ENCODE measurements around the gene UMODL1.
A peak's percentile ranks its signal among the peaks of the same experiment; 100 is the strongest.

Gene UMODL1

GRCh38 chr21:42182713-42183371, 111.7 kb downstream of the UMODL1 start:
- ChIA-PET POLR2A (no interaction called here), CTCF (interaction anchor here (0.6 to 2.2 kb wide), 3 partner anchors 37 to 529 kb away, joined by 4 to 10 read pairs (median 4); no protein-coding TSS in a partner anchor)
- Histone ChIP-seq H3K4me1 (ENCODE audit: control insufficient read depth, insufficient read depth, low read length) (no peaks in the 10 kb centered on the region), H3K27ac (ENCODE audit: extremely low read depth, low read depth, low read length) (no peak overlapping the region), H3K4me3 (ENCODE audit: low read depth, low read length) (no peak overlapping the region), H3K36me3 (ENCODE audit: control insufficient read depth in 2 of 2, insufficient read depth in 1 of 2, low read length in 2 of 2) (no peaks in the 10 kb centered on the region; a peak in 1 of 3 replicates), H3K9me3 (ENCODE audit: control insufficient read depth, insufficient read depth, low read depth, low read length) (no peaks in the 10 kb centered on the region)
- TF ChIP-seq ZNF2 (tag by site-specific recombination; IDR thresholded peaks at IDR 0.05) (no peak), ZSCAN30 (tag by site-specific recombination; IDR thresholded peaks at IDR 0.05) (no peak), ZEB2 (tag by site-specific recombination; IDR thresholded peaks at IDR 0.05) (no peak), ZNF521 (tag by site-specific recombination; IDR thresholded peaks at IDR 0.05) (no peak), ZNF707 (tag by site-specific recombination; IDR thresholded peaks at IDR 0.05) (no peak), GLIS2 (tag by site-specific recombination; IDR thresholded peaks at IDR 0.05) (no peak), SETDB1 (IDR thresholded peaks at IDR 0.05; ENCODE audit: insufficient read length, low read length) (no peak)

GRCh38 chr21:42183374-42184266, 112.5 kb downstream of the UMODL1 start:
- H3K36me3 ChIP-seq (ENCODE audit: control insufficient read depth in 2 of 2, insufficient read depth in 1 of 2, low read length in 2 of 2), result no peaks in the 10 kb centered on the region; a peak in 1 of 3 replicates
- H3K27ac ChIP-seq (ENCODE audit: extremely low read depth, low read depth, low read length), result no peak overlapping the region
- H3K4me3 ChIP-seq (ENCODE audit: low read depth, low read length), result no peak overlapping the region
- ChIA-PET CTCF (no interaction called here), POLR2A (no interaction called here)
- H3K4me1 ChIP-seq (ENCODE audit: control insufficient read depth, insufficient read depth, low read length), result no peaks in the 10 kb centered on the region
- H3K9me3 ChIP-seq (ENCODE audit: control insufficient read depth, insufficient read depth, low read depth, low read length), result no peaks in the 10 kb centered on the region
- TF ChIP-seq ZFHX2 (tag by site-specific recombination; conservative IDR thresholded peaks at IDR 0.05) (no peak), GFI1B (tag by site-specific recombination; IDR thresholded peaks at IDR 0.05) (no peak), ZNF488 (tag by site-specific recombination; IDR thresholded peaks at IDR 0.05) (peak; percentile 53; the same call in 1 of the 2 replicates), KLF8 (tag by site-specific recombination; IDR thresholded peaks at IDR 0.05) (no peak), ZNF266 (tag by site-specific recombination; IDR thresholded peaks at IDR 0.05; ENCODE audit: low read depth) (0 out of 2 replicates have a peak, but pooled peaks have one; percentile 14), ZFP41 (tag by site-specific recombination; IDR thresholded peaks at IDR 0.05; ENCODE audit: borderline replicate concordance) (0 out of 2 replicates have a peak, but pooled peaks have one; percentile 11), ZNF174 (tag by site-specific recombination; IDR thresholded peaks at IDR 0.05) (no peak), ZNF292 (tag by site-specific recombination; IDR thresholded peaks at IDR 0.05; ENCODE audit: borderline replicate concordance, low read depth) (peak; percentile 12; the same call in 1 of the 2 replicates), ZNF585B (tag by site-specific recombination; IDR thresholded peaks at IDR 0.05) (no peak; the same call in 1 of the 2 replicates), ZBTB49 (tag by site-specific recombination; IDR thresholded peaks at IDR 0.05; ENCODE audit: low read depth) (no peak), SCRT2 (tag by site-specific recombination; IDR thresholded peaks at IDR 0.05) (no peak), ZNF792 (tag by site-specific recombination; IDR thresholded peaks at IDR 0.05) (no peak), ZNF785 (tag by site-specific recombination; IDR thresholded peaks at IDR 0.05) (peak; percentile 55), KLF1 (tag by site-specific recombination; IDR thresholded peaks at IDR 0.05) (no peak), ZBTB6 (tag by site-specific recombination; IDR thresholded peaks at IDR 0.05) (no peak), REST (tag by site-specific recombination; IDR thresholded peaks at IDR 0.05) (no peak), ZNF426 (tag by site-specific recombination; IDR thresholded peaks at IDR 0.05) (no peak), ZNF514 (tag by site-specific recombination; IDR thresholded peaks at IDR 0.05) (0 out of 2 replicates have a peak, but pooled peaks have one; percentile 6), ZNF791 (tag by site-specific recombination; IDR thresholded peaks at IDR 0.05) (peak; percentile 57; the same call in 1 of the 2 replicates)

Data from HEK293 (cell line).